K562 (cell line): ENCODE measurements around the gene TIA1. TPM values are rescaled to one million over a fixed set of nuclear protein-coding genes. Genes with fewer than 3 reads are reported as not detected.

Source experiments
- BCOR ChIP-seq: fragments of 450-650 bp; IDR thresholded peaks from 2 replicates; pipeline ENCODE4 v1.6.1; 2016
- FIP1L1 ChIP-seq: fragments of 200-400 bp; formaldehyde crosslinking; IDR thresholded peaks from 2 replicates; pipeline ENCODE4 v1.6.1; 2018; ENCODE audit warnings: mild to moderate bottlenecking, low read depth, low read length; ENCODE audit not compliant: poor library complexity, severe bottlenecking
- FOSL1 ChIP-seq: fragments of 200-800 bp; sonication (Bioruptor generic); conservative IDR thresholded peaks from 2 replicates; pipeline ENCODE4 v1.6.1; 2016; ENCODE audit warnings: missing genetic modification characterization, missing compliant biosample characterization
- HNRNPK ChIP-seq: fragments of 200-400 bp; formaldehyde crosslinking; IDR thresholded peaks from one replicate; pipeline ENCODE4 v1.6.1; 2018; ENCODE audit warnings: mild to moderate bottlenecking, low read depth, low read length; ENCODE audit not compliant: poor library complexity, severe bottlenecking
- HNRNPLL ChIP-seq: fragments of 200-400 bp; formaldehyde crosslinking; IDR thresholded peaks from 2 replicates; pipeline ENCODE4 v1.6.1; 2017; ENCODE audit warnings: low read length, low read depth, mild to moderate bottlenecking; ENCODE audit not compliant: poor library complexity, severe bottlenecking
- KDM5B ChIP-seq: fragments of 200-600 bp; sonication (generic); IDR thresholded peaks from 2 replicates; pipeline ENCODE4 v1.6.1; 2012; ENCODE audit warnings: low read depth, mild to moderate bottlenecking, moderate library complexity, low read length, control low read depth, inconsistent platforms; ENCODE audit not compliant: insufficient replicate concordance
- RB1 ChIP-seq: fragments of 450-650 bp; IDR thresholded peaks from 2 replicates; pipeline ENCODE4 v1.6.1; 2017; ENCODE audit warnings: low read depth, mild to moderate bottlenecking
- SPI1 ChIP-seq: IDR thresholded peaks from 2 replicates; pipeline ENCODE4 v1.6.1; 2011; ENCODE audit warnings: low read depth, low read length, control low read depth, borderline replicate concordance
- XRCC4 ChIP-seq: IDR thresholded peaks from one replicate; pipeline ENCODE4 v1.6.1; 2011; ENCODE audit not compliant: insufficient read depth, insufficient read length; ENCODE audit errors: extremely low read depth
- ZBTB2 ChIP-seq: fragments of 450-650 bp; IDR thresholded peaks from 2 replicates; pipeline ENCODE4 v1.6.1; 2016; ENCODE audit warnings: antibody characterized with exemption
- ZBTB33 ChIP-seq: sonication (generic); formaldehyde crosslinking; IDR thresholded peaks from 2 replicates; pipeline ENCODE4 v1.8.1; 2023; ENCODE audit warnings: mild to moderate bottlenecking, missing genetic modification reagents
- ZNF41 ChIP-seq: fragments of 250-450 bp; sonication (Bioruptor Pico); conservative IDR thresholded peaks from 2 replicates; pipeline ENCODE4 v1.4.0; 2020; ENCODE audit warnings: mild to moderate bottlenecking
- ZNF445 ChIP-seq: fragments of 250-450 bp; sonication (Bioruptor Pico); IDR thresholded peaks from 2 replicates; pipeline ENCODE4 v1.4.0; 2020; ENCODE audit warnings: low read depth, mild to moderate bottlenecking, moderate library complexity
- polyA plus RNA-seq, 8 experiments: library from polyadenylated mRNA; depleted of rRNA in 4 of 8; stranded (reverse) in 5 of 8; unstranded in 3 of 8; fragments of >200 nt; fragmentation: Nextera tagmentation in 2 of 8; fragmentation: Illumina TruSeq in 1 of 8; extraction: Ambion mirVana in 2 of 8; extraction: Trizol in 1 of 8; gene quantifications; 2 replicates each; pipeline versions ENCODE4 v1.2.1 to v1.2.3, GENCODE V29; 2011 to 2014; ENCODE audit warnings: inconsistent platforms in 1 of 8, missing spikeins in 1 of 8
- total RNA-seq, 7 experiments: library from RNA; depleted of rRNA in 6 of 7; stranded (reverse); fragments of >200 nt in 6 of 7; fragmentation: Illumina TruSeq in 2 of 7; extraction: Trizol in 2 of 7; gene quantifications; 2 replicates each; pipeline versions ENCODE4 v1.2.1 to v1.2.3, GENCODE V29; 2011 to 2021; ENCODE audit warnings: low replicate concordance in 1 of 7
- TF ChIP-seq, protein P1 (sequence below), 2 experiments: fragments of 450-650 bp; formaldehyde crosslinking in 1 of 2; IDR thresholded peaks; 2 replicates each; pipeline versions ENCODE4 v1.4.0 to v1.6.1; 2014 to 2020; ENCODE audit warnings: mild to moderate bottlenecking in 2 of 2, borderline replicate concordance in 1 of 2, low read depth in 1 of 2

TIA1 gene
- total and polyA plus RNA-seq, 9 of the 15 experiments (the other 6 are each of a cell fraction or from before 2014, with no cell fraction given) = 25.3 to 129 (median 79.6) TPM

DNA sequence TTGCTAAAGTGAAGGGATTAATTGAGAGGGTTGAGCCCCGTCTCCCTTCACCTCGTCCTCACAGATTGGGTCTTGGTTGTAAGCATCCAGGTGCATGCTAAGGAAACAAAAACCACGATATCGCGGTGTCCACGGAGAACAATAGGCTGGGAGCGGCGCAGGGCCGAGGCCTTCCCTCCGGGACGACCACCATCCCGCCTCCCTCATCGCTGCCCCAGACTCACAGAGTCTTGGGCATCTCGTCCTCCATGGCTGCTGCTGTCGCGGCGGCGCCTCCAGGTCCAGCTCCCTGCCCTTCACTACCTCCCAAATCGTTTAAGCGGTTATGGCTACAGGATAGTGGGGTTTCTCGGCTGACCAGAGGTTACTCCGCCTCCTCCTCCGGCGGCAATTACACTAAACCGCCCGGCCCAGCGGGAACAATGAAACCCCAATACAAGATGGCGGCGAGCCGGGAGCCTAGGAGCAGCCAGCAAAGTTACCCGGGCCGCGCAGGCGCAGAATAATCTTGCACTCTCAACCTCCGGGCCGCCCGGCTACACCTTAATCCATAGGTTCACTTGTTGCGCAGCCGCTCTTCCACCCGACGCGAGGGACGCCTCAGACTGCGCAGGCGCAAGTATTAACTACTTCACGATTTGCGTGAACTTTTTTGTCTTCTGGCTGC lies at the start of gene TIA1 (continued):
- TF ChIP-seq, protein P1, sequence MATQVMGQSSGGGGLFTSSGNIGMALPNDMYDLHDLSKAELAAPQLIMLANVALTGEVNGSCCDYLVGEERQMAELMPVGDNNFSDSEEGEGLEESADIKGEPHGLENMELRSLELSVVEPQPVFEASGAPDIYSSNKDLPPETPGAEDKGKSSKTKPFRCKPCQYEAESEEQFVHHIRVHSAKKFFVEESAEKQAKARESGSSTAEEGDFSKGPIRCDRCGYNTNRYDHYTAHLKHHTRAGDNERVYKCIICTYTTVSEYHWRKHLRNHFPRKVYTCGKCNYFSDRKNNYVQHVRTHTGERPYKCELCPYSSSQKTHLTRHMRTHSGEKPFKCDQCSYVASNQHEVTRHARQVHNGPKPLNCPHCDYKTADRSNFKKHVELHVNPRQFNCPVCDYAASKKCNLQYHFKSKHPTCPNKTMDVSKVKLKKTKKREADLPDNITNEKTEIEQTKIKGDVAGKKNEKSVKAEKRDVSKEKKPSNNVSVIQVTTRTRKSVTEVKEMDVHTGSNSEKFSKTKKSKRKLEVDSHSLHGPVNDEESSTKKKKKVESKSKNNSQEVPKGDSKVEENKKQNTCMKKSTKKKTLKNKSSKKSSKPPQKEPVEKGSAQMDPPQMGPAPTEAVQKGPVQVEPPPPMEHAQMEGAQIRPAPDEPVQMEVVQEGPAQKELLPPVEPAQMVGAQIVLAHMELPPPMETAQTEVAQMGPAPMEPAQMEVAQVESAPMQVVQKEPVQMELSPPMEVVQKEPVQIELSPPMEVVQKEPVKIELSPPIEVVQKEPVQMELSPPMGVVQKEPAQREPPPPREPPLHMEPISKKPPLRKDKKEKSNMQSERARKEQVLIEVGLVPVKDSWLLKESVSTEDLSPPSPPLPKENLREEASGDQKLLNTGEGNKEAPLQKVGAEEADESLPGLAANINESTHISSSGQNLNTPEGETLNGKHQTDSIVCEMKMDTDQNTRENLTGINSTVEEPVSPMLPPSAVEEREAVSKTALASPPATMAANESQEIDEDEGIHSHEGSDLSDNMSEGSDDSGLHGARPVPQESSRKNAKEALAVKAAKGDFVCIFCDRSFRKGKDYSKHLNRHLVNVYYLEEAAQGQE (IDR thresholded peaks at IDR 0.05; ENCODE audit: borderline replicate concordance) = no peak
- TF ChIP-seq, protein P1 (CRISPR knock-in tag; IDR thresholded peaks at IDR 0.05; ENCODE audit: low read depth) = peak; percentile 37; the same call in 1 of the 2 replicates
- TF ChIP-seq SPI1 (no peak), KDM5B (peak; percentile 81), RB1 (0 out of 2 replicates have a peak, but pooled peaks have one; percentile 25), HNRNPLL (peak; percentile 87), FOSL1 (tag) (peak; percentile 37; the same call in 1 of the 2 replicates), FIP1L1 (no peak), ZBTB33 (0 out of 2 replicates have a peak, but pooled peaks have one; percentile 18), BCOR (0 out of 2 replicates have a peak, but pooled peaks have one; percentile 53), XRCC4 (no peak), ZNF41 (CRISPR knock-in tag) (no peak), ZBTB2 (peak; percentile 99), ZNF445 (no peak), HNRNPK (no peak)
